ENCODE data around the gene ABCA7. TPM values are rescaled to one million over a fixed set of nuclear protein-coding genes. Genes with fewer than 3 reads are reported as not detected.

Gene ABCA7
- total RNA-seq, 4 donors from 2014 or later = 3.9 to 9.5 (median 6.9) TPM

DNA sequence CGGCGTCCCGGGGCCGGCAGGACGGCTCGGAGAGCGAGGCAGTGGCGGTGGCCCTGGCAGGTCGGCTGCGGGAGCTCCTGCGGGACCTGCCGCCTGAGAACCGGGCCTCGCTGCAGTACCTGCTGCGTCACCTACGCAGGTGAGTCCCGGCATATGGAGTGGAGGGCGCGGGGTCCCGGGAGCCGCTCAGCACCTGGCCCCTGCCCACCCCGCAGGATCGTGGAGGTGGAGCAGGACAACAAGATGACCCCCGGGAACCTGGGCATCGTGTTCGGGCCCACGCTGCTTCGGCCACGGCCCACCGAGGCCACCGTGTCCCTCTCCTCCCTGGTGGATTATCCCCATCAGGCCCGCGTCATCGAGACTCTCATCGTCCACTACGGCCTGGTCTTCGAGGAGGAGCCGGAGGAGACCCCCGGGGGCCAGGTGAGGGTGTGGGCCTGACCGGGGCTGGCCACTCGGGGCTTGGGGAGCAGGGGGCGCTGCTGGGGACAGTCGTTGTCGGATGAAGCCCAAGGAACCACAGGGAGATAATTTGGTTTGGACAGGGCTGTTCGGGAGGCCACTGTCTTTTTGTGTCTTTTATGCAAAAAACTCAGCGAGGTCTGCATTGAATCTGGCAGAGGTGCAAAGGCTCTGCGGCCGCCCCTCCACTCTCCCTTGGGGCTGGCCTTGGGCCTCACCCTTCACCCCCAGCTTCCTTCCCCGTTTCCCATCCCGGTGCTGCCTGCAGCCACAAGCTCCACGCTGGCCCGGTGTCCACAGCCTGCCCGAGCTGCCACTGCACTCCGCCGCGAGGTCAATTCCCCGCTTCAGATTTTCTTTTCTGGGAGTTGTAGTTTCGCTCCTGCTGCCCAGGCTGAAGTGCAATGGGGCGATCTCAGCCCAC is 43.3 kb downstream of the ABCA7 start:
- no peak for DNase-seq (ENCODE audit: extremely low spot score)
- H3K9me3 ChIP-seq = no peaks in the 10 kb centered on the region
- intact Hi-C loops (cut with DNase I) = no loop called here
- 87% methylated on average over 57 of the region's 59 CpGs for WGBS
- H3K27ac ChIP-seq (replicated peaks in 1 of 4) = no peak overlapping the region
- peaks cover 0 to 33% (median 0%) of the 10 kb centered on the region in 4 donors for H3K27me3 ChIP-seq
- peaks cover 0 to 26% (median 18%) of the 10 kb centered on the region in 4 donors for H3K36me3 ChIP-seq
- TF ChIP-seq POLR2A (IDR thresholded peaks at IDR 0.05; ENCODE audit: low read depth) (no peak), POLR2AphosphoS5 (IDR thresholded peaks at IDR 0.05) (no peak), EP300 (IDR thresholded peaks at IDR 0.05) (no peak)
- TF ChIP-seq, protein P1, sequence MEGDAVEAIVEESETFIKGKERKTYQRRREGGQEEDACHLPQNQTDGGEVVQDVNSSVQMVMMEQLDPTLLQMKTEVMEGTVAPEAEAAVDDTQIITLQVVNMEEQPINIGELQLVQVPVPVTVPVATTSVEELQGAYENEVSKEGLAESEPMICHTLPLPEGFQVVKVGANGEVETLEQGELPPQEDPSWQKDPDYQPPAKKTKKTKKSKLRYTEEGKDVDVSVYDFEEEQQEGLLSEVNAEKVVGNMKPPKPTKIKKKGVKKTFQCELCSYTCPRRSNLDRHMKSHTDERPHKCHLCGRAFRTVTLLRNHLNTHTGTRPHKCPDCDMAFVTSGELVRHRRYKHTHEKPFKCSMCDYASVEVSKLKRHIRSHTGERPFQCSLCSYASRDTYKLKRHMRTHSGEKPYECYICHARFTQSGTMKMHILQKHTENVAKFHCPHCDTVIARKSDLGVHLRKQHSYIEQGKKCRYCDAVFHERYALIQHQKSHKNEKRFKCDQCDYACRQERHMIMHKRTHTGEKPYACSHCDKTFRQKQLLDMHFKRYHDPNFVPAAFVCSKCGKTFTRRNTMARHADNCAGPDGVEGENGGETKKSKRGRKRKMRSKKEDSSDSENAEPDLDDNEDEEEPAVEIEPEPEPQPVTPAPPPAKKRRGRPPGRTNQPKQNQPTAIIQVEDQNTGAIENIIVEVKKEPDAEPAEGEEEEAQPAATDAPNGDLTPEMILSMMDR (IDR thresholded peaks at IDR 0.05) = no peak
- H3K4me1 ChIP-seq = peaks cover 5 to 30% (median 26%) of the 10 kb centered on the region in 4 donors
- H3K4me3 ChIP-seq = peak overlapping the region in 1 of 4 donors; percentile 22

DNA sequence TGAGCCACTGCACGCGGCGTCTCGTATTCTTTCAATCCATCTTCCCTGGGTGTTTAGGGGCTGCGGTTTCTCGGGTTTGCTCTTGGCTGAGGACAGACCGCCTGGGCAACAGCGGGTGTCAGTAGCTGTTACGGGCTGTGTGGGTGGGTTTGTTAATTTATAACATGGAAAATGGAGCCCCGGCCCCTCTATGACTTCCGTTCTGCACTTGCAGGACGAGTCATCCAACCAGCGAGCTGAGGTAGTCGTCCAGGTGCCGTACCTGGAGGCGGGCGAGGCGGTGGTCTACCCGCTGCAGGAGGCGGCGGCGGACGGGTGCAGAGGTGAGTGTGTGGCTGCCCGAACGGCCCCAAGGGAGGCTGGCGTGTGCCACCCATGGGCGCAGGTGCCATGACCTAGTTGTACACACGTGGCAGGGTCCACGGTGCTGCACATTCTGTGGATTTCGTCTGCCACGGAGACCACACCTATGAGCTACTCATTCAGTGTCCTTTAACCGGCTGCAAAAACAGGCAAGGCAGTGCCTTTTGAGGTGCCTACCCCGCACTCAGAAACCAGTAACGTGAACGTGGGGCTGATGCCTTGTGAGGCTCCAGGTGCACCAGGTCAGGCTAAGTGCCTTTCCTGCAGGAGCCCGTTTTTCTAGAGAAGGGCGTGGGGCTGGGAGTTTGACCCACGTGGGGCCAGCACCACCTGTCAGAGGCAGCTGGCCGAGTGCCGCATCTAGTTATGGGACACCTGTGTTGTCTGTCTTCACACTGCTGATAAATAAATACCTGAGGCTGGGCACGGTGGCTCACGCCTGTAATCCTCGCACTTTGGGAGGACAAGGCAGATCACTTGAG is 44.3 kb downstream of the ABCA7 start:
- TF ChIP-seq, protein P1 (IDR thresholded peaks at IDR 0.05) = no peak
- TF ChIP-seq POLR2AphosphoS5 (IDR thresholded peaks at IDR 0.05) (no peak), EP300 (IDR thresholded peaks at IDR 0.05) (no peak), POLR2A (IDR thresholded peaks at IDR 0.05; ENCODE audit: low read depth) (no peak)
- H3K9me3 ChIP-seq = no peaks in the 10 kb centered on the region
- intact Hi-C loops (cut with DNase I) = no loop called here
- H3K36me3 ChIP-seq = peaks cover 1 to 36% (median 29%) of the 10 kb centered on the region in 4 donors
- H3K27ac ChIP-seq (replicated peaks in 1 of 4) = no peak overlapping the region
- no peak overlapping the region for H3K4me3 ChIP-seq
- peaks cover 5 to 39% (median 37%) of the 10 kb centered on the region in 4 donors for H3K4me1 ChIP-seq
- no peak for DNase-seq (ENCODE audit: extremely low spot score)
- 87% methylated on average over 35 of the region's 43 CpGs for WGBS
- peaks cover 0 to 33% (median 0%) of the 10 kb centered on the region in 4 donors for H3K27me3 ChIP-seq

DNA sequence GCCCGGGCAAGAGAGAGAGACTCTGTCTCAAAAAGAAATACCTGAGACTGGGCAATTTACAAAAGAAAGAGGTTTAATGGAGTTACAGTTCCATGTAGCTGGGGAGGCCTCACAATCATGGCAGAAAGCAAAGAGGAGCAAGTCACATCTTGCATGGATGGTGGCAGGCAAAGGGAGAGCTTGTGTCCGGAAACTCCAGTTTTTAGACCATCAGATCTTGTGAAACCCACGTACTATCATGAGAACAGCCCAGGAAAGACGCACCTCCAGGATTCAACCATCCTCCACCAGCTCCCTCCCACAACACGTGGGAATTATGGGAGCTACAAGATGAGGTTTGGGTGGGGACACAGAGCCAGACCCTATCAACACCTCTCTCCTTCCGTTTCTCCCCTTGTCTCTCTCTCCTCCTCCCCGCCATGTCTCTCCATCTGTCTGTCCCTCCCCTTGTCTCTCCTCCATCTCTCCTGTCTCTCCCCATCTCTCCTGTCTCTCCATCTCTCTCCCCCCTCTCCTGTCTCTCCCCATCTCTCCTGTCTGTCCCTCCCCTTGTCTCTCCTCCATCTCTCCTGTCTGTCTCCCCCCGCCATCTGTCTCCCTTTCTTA is 45.2 kb downstream of the ABCA7 start:
- no peak for DNase-seq (ENCODE audit: extremely low spot score)
- TF ChIP-seq, protein P1 (IDR thresholded peaks at IDR 0.05) = no peak
- no peak for TF ChIP-seq POLR2A (IDR thresholded peaks at IDR 0.05; ENCODE audit: low read depth)
- no peak for TF ChIP-seq POLR2AphosphoS5 (IDR thresholded peaks at IDR 0.05)
- TF ChIP-seq EP300 (IDR thresholded peaks at IDR 0.05) = no peak
- whole genome bisulfite sequencing = 78% methylated on average over 8 of the region's 8 CpGs
- intact Hi-C loops (cut with DNase I) = no loop called here
- Histone ChIP-seq H3K4me1 (peaks cover 5 to 44% (median 37%) of the 10 kb centered on the region in 4 donors), H3K36me3 (peaks cover 6 to 45% (median 38%) of the 10 kb centered on the region in 4 donors), H3K9me3 (no peaks in the 10 kb centered on the region), H3K27me3 (peaks cover 0 to 33% (median 0%) of the 10 kb centered on the region in 4 donors), H3K27ac (replicated peaks in 1 of 4) (no peak overlapping the region), H3K4me3 (no peak overlapping the region)

DNA sequence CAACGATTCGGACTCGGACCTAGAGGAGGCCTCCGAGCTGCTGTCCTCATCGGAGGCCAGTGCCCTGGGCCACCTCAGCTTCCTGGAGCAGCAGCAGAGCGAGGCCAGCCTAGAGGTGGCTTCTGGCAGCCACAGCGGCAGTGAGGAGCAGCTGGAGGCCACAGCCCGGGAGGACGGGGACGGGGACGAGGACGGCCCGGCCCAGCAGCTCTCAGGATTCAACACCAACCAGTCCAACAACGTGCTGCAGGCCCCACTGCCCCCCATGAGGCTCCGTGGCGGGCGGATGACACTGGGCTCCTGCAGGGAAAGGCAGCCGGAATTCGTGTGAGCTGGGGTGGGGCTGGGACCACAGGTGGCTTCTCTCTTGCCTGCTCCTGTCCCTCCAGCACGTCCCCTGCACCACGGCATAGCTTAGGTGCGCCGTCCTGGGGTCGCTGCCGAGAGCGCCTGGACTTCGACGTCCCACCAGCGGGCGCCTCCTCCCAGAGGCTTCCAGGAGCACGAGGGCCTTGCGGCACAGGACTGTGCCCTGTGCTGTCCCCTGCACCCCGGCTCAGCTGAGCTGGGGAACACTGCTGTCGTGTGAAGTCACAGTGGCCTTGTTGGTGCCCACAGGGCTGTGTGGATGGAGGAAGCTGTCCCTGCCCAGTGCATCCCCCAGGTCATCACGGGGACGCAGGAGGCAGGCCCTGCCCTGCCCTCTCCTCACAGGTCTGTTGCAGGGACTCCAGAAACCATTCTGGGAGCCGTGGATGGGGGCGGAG is 46.0 kb downstream of the ABCA7 start:
- WGBS = 67% methylated on average over 34 of the region's 38 CpGs
- H3K4me3 ChIP-seq = no peak overlapping the region
- peaks cover 6 to 52% (median 45%) of the 10 kb centered on the region in 4 donors for H3K36me3 ChIP-seq
- H3K27ac ChIP-seq (replicated peaks in 1 of 4) = no peak overlapping the region
- no peak for TF ChIP-seq POLR2A (IDR thresholded peaks at IDR 0.05; ENCODE audit: low read depth)
- no peak for TF ChIP-seq POLR2AphosphoS5 (IDR thresholded peaks at IDR 0.05)
- no peak for TF ChIP-seq EP300 (IDR thresholded peaks at IDR 0.05)
- TF ChIP-seq, protein P1 (IDR thresholded peaks at IDR 0.05) = no peak
- H3K27me3 ChIP-seq = peaks cover 0 to 33% (median 0%) of the 10 kb centered on the region in 4 donors
- DNase-seq (ENCODE audit: extremely low spot score) = no peak
- H3K4me1 ChIP-seq = peaks cover 5 to 44% (median 37%) of the 10 kb centered on the region in 4 donors
- no peaks in the 10 kb centered on the region for H3K9me3 ChIP-seq
- intact Hi-C loops (cut with DNase I) = no loop called here

Data from esophagus muscularis mucosa (tissue), 4 donors.